GM21737 (cell line): ENCODE results near the gene ZNF621.

Experiments used
- ATAC-seq: cut with Tn5 transposase; IDR thresholded peaks from one replicate; pipeline ENCODE4 v1.9.1; 2021; ENCODE audit warnings: mild to moderate bottlenecking, moderate library complexity; ENCODE audit not compliant: unreplicated experiment

Gene ZNF621

DNA sequence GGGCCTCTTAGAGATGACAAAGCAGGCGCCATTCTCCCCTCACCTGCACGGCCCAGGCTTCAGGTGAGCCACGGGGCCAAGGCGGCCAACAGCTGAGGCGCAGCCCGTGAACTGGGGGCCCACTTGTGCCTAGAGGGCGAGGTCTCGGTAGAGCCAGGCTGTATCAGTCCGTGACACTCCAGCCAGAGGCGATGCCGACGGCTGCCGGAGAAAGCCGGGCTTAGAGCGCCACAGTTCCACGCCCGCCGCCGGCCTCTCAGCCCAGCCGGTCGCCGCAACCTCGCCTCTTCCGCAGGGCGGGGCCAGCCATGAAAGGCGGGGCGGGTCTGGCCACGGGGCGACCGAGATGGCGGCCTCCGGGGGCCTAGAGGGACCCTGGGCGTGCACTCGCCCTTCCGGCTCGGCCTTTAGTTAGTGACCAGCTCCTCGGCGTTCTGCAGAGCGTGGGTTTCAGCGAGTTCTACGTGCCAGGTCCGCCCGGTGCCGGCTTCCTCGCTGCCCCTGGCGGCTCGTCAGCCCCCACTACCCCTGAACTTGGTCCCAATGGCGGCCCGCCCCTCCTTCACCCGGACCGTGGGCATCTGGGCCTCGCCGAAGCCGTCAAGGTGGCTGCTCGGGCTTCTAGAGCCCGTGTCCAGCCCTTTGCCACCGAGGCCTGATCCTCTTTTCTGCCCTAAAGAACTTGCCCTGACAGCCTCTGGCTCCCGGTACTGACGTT is at the start of gene ZNF621:
Gene ZNF621 (plus strand): TSS at position 393 of the 718 bp plus-strand sequence. CDS start 881 bp downstream, outside the sequence.
- ATAC-seq = peak; percentile 100

DNA sequence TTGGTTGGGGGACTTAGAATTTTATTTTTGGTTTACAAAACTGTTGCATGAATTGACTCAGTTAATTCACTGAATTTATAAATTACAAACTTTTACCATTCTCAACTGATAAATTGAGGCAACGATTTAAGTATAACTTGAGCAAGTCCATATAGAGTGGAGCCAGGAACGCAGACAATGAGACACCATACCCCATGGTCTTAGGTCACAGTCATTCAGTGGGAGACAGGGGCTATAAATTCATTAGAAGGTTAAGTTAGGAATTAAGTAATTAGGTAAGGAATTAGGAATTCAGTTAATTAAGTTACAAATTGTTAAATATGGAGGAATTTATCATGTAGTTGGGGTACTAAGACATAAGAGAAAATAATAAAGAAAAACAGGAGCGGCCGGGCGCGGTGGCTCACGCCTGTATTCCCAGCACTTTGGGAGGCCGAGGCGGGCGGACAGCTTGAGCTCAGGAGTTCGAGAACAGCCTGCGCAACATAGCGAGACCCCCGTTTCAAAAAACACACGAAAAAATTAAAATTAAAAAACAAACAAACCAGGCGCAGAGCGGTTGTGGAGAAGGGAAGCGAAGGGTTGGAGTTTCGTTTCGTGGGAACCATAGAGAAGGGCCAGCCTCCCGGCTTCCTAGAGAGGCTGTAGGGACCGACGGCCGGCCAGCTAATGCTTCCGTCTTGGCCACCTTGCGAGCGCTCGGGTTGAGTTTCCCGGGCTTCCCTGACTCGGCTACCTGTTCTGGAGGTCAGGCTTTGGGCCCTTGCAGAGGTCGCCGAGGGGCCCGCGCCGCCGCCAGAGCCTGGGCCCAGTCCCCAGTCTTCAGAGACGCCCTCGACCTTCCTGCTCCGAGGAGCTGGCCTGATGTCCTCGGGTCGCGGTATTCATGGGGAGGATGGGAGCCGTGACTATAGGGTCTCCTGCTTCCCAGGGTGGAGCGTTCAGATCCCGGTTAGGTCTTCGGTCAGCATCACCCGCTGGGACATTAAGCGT is 48.0 kb upstream of the ZNF621 start, which contains the start of gene ZNF619:
Gene ZNF619 (plus strand): TSS at position 645 of the 993 bp plus-strand sequence. CDS start 858 bp downstream, outside the sequence.
- peak; percentile 92 for ATAC-seq

DNA sequence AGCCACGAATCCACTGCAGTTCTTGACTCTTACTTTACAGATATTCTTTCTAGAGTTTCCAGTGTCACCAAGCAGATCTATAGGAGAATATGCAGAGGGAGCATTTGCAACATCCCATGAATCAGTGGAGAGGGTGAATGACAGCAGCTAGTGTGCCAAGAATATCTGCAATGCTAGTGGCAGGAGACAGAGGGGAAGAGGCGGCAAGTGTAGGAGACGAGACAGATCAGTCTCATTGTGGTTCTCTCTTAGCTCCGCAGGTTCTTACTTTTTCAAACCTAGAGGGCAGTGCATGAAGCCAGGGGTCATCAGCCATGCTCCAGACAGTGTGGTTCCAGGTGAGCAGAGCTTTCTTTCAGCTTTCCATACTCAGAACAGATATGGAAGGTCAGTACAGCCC is 47.1 kb upstream of the ZNF621 start:
- no peak for ATAC-seq

DNA sequence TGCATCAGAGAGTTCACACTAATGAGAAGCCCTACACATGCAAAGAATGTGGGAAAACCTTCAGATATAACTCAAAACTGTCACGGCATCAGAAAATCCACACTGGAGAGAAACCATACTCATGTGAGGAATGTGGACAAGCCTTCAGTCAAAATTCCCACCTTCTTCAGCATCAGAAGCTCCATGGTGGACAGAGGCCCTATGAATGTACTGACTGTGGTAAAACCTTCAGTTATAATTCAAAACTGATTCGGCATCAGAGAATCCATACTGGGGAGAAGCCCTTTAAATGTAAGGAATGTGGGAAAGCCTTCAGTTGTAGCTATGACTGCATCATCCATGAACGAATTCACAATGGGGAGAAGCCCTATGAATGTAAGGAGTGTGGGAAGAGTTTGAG is 37.6 kb upstream of the ZNF621 start:
- no peak for ATAC-seq

DNA sequence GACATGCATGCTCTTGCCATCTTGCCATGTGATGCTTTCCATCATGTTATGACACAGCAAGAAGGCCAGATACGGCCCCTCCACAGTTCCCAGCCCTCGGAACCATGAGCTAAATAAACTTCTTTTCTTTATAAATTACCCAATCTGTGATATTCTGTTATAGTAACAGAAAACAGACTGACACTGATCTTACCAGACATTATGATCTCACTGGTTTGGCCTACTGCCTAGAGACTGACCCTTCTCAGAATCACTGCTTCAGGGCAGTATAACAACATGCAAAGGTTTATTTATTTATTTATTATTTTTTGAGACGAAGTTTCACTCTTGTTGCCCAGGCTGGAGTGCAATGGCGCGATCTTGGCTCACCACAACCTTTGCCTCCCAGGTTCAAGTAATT is 33.8 kb upstream of the ZNF621 start:
- ATAC-seq = no peak

DNA sequence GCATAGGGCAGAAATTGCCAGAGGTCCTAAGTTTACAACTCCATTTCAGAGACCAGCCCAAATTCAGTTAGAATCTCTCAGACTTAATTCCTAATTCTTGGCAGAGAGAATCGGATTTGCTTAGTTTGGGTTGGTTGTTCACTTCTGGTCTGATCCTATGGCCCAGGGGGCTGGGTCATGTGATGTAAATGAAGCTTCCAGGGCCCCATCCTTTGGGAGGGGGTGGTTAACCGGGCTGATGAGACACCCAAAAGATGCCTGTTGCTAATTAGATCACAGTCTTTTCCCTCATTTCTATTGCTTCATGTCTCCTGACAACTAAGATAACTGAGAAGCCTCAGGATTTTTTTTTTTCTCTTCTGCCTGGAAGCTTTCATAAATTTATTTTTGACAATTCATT is 30.1 kb upstream of the ZNF621 start:
- no peak for ATAC-seq

DNA sequence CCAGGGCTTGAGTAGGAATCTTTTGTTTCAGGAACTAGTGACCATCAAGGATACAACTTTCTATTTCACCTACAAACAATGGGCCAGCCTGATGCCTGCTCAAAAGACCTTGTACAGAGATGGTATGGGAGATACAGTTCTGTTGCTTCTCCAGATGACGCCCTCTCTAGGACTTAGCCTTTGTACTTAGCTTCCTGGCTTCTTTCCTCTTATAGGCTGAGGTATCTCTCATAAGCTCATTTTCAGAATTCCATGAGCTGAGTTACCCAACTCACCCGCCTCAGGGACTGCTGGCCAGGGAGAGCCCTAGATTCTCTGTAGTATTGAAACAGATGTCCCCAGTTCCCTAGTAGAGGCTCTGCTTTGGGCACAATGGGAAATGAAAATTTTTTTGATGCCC is 27.5 kb upstream of the ZNF621 start:
- ATAC-seq = no peak

DNA sequence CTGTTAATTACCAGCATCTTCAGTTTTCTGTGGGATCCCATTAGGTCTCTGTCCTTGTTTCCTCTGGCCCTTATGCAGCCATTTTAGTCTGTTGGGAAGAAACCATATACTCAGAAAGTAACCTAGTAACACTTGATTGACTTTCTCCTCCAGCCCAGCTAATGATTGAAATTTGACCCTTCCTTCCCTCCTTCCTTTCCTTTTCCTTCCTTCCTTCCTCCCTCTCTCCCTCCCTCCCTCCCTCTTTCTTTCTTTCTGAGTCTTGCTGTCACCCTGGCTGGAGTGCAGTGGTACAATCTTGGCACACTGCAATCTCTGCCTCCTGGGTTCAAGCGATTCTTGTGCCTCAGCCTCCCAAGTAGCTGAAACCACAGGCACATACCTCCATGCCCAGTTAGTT is 24.8 kb upstream of the ZNF621 start:
- ATAC-seq = no peak

DNA sequence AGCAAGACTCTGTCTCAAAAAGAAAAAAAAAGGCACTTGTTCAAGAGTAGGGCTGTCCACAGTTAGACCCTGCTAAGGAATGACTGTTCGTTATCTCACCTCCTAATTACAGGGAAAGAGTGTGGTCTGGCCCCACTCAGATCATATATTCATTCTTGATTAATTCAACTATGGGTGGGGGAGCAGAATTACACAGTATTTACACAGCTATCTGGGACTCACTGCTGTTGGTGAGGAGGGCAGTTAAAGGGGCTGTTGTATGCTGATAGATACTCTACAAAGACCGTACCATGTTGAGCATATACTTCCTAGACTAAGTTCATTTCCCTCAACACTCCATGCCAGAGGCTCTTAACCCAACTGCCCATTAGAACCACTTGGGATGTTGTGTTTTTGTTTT is 22.7 kb upstream of the ZNF621 start:
- no peak for ATAC-seq

DNA sequence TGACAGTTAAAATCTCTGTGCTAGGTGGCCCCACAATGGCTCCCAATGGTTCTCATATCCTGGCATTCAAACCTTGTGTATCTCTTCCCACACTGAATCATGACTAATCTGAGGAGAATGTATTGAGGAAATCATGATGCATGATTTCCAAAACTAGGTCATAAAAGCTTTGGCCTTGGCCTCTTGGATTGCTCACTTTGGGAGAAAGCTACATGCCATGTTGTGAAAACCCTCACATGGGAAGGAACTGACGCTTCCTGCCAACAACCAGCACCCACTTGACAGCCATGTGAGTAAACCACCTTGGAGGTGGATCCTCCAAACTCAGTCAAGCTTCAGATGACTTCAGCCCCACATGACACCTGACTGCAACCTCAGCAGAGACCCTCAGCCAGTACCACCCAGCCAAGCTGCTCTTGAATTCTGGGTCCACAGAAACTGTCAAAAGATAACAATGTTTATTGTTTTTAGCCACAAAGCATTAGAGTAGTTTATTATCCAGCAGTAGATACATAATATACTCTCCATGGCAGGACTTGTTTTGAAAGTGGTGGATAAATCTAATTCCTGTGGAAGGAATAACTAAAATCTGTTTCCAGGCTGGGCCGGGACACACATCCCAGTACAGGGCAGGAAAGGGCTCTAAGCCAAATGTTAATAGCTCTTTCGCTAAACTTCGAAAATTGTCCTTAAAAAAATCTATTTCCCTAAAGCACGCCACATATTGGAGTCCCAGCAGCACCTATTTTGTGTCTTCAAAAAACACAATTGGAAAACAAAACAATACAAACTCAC is 19.9 kb upstream of the ZNF621 start:
- ATAC-seq = no peak

DNA sequence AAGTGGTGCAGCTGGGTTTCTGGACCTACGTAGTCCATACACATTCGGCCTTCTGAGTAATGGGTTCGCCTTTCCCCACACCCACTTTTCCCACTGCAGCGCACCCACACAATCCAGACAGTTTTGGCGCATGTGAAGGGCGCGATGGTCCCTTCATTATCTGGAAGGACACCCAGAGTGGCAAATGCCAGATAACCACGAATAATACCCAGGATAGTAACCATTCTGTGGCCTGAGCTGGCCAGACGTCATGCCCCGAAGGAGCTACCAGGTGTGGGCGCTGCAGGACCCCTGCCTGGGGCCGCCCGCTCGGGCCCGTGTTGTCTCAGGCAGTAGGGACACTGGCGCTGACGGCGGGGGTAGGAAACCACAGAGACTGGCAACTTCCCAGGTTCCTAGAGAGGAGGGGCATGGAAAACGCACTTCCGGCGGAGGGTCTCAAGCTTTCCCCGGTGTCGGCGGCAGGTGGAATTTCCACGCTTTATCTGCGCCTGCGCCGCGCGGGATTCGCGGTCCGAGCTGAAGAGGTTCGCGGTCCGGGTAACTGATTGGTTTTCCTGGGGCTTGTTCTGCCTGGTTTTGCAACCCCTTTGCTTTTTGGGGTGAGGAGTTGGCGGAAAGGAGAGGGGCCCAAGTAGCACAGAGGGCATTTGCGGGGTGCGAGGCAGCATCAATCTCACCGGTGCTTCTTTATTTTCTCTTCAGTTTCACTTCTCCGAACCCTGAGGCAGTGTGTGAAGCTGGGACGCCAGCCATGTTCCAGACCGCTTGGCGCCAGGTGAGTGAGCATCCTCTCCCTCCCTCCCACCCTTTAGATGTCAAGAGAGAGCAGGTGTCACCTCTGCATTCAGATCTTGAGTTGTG is 18.9 kb upstream of the ZNF621 start, which contains the start of gene ZNF620:
Gene ZNF620 (plus strand): TSS at position 441 of the 864 bp plus-strand sequence. CDS start 314 bp downstream, at position 755.
- peak; percentile 65 for ATAC-seq

DNA sequence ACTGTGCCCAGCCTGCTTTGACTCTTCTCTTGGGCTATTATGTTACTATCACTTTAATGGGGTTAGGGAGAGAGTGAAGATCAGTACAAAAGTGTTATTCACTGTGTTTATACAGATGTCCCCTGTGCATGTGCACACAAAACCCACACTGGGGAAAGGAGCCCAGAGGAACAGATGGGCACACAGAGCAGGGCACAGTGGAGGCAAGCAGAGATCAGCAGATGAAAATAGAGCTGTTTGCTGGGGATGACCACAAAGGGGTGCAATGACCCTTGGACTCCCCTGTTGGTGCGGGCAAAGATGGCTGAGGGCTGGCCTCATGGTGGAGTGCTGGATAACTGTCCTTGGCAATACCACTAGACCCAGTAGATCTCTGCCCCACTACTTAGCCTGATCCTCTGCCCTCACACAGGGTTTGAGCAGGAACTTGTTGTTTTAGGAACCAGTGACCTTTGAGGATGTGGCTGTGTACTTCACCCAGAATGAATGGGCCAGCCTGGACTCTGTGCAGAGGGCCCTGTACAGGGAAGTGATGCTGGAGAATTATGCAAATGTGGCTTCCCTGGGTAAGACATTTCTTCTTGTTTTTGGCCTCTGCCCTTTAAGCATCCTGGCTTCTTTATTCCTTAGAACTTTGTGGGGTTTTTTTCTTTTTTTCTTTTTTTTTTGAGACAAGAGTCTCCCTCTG is 13.6 kb upstream of the ZNF621 start:
- ATAC-seq = no peak

DNA sequence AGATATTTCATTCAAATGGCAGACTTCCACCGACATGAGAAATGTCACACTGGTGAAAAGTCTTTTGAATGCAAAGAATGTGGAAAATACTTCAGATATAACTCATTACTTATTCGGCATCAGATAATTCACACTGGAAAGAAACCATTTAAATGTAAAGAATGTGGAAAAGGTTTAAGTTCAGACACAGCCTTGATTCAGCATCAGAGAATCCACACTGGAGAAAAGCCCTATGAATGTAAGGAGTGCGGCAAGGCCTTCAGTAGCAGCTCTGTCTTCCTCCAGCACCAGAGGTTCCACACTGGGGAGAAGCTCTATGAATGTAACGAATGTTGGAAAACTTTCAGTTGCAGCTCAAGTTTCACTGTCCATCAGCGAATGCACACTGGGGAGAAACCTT is 8.6 kb upstream of the ZNF621 start:
- ATAC-seq = no peak

DNA sequence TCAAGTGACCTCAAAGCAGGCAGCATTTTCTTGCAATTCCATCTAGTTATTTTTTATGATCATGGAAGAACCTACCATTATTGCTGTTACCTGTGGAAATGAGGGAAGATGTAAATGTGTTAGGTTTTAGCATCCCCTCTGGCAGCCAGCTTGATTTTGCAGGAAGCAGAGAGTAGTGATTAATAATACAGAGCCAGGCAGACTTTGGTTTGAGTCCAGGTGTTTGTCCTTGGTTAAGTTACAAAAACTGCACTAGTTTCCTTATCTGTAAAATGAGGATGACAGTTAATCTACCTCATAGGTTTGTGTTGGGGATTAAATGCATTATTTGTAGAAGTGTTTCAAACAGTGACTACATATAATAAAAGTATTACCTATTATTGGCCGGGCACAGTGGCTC is 6.7 kb upstream of the ZNF621 start:
- ATAC-seq = no peak

DNA sequence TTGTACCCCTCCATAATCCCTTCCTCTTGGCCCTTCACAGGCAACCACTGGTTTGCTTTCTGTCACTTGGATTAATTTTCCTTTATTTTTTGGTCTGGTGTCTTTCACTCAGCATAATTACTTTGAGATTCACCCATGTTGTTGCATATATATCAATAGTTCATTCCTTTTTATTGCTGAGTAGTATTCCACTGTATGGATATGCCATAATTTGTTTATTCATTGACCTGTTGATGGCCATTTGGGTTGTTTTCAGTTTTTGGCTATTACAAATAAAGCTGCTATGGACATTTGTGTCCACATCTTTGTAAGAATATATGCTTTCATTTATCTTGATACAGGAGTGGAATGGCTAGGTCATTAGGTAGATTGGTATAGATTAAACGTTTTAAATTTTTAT is 5.9 kb upstream of the ZNF621 start:
- ATAC-seq = no peak

DNA sequence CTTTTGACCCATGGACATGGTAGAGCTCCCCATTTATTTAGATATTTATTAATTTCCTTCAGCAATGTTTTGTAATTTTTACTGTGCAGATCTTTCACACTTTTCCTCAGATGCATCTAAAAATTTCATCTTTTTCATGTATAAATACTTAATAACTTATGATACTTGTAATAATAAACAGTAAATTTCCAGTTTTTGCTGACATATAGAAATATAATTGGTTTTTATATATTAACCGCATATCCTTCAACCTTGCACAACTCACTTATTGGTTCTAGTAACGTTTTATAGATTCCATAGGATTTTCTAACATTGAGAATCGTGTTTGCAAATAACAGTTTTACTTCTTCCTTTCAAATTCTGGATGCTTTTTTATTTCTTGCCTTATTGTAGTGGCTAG is 3.5 kb upstream of the ZNF621 start:
- ATAC-seq = no peak

DNA sequence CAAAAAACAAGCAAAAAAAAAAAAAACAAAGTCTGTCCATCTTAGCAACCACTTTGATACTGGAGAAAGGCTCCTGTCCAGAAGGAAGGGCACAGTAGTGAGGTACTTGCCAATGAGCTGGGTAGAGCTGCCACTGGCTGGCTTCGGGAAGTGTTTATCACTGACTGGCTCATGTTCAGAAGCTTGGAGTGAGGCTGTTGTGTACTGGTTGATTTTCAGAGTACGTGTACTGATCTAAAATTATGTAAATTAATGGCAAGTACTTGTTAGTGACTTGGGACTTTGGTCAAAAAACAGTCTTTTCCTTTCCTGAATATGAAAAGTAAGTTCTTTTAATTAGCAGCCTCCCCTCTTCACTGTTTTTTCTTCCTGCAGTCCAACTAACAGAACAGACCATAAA is 979 bp upstream of the ZNF621 start:
- no peak for ATAC-seq

DNA sequence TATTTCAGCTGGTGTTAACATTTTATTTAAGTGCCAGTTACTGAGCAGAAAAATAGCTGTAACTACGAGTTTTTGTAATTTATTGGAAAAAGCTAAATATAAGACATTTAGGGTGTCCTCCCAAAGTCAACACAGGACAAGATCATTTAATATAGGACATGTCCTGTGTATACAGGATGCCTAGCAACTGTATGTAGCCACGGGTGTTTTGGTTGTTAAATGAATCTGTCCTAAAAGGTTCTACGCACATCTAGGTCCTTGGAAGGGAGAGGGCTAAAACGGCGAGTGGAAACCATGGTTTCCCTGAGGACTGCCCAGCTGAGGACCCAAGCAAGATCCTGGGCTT is 565 bp upstream of the ZNF621 start:
- ATAC-seq = peak; percentile 4

DNA sequence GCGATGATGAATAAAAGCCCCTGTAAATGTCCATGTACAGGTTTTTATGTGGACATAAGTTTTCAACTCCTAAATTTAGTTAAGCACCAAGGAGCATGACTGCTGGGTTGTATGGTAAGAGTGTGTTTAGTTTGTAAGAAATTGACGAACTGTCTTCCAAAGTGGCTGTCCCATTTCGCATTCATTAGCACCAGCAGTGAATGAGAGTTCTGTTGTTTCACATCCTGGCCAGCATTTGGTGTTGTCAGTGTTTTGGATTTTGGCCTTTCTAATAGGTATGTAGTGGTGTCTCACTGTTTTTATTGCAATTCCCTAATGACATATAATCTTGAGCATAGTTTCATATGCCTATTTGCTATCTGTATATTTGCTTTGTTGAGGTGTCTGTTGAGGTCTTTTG is 3.7 kb downstream of the ZNF621 start:
- ATAC-seq = no peak

DNA sequence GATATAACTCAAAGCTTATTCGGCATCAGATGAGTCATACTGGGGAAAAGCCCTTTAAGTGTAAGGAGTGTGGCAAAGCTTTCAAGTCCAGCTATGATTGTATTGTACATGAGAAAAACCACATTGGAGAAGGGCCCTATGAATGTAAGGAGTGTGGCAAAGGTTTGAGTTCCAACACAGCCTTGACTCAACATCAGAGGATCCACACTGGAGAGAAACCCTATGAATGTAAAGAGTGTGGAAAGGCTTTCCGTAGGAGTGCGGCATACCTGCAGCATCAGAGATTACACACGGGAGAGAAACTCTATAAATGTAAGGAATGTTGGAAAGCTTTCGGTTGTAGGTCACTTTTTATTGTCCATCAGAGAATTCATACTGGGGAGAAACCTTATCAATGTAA is 7.5 kb downstream of the ZNF621 start:
- no peak for ATAC-seq
